ENCODE data around the gene ZNF467. TPM values are rescaled to one million over a fixed set of nuclear protein-coding genes. Genes with fewer than 3 reads are reported as not detected.

The ZNF467 gene
- total and polyA plus RNA-seq, 2 experiments from 2014 or later: 0.10 to 0.40 TPM

GRCh38 chr7:149772241-149772955 is 990 bp downstream of the ZNF467 start:
- no peaks in the 10 kb centered on the region for H3F3A ChIP-seq (replicated peaks; ENCODE audit: low read depth)
- no peaks in the 10 kb centered on the region for H3K9me3 Mint-ChIP-seq
- peak; percentile 13 for ATAC-seq
- peaks cover 62% of the 10 kb centered on the region for H3K27me3 Mint-ChIP-seq (ENCODE audit: insufficient read depth, low read depth, poor library complexity)
- no peaks in the 10 kb centered on the region for H3K79me2 ChIP-seq (replicated peaks; ENCODE audit: insufficient read depth)
- H3K4me3 ChIP-seq: peak overlapping the region; percentile 73
- DNase-seq (ENCODE audit: low spot score): peak; percentile 75
- H3K4me1 Mint-ChIP-seq: peaks cover 25% of the 10 kb centered on the region
- no peaks in the 10 kb centered on the region for H3K9me2 ChIP-seq (ENCODE audit: insufficient read depth)
- H3K27ac ChIP-seq (ENCODE audit: low read depth): no peak overlapping the region
- H3K27me3 ChIP-seq (ENCODE audit: insufficient read depth): peaks cover 80% of the 10 kb centered on the region
- peak overlapping the region; percentile 68; the same call in 2 of the 3 replicates for H3K4me3 Mint-ChIP-seq
- peaks cover 8% of the 10 kb centered on the region for H3K4me1 ChIP-seq (ENCODE audit: insufficient read depth)
- no peak overlapping the region for H3K27ac Mint-ChIP-seq
- no peaks in the 10 kb centered on the region; the same call in 2 of the 3 replicates for H3K36me3 Mint-ChIP-seq (ENCODE audit: low read depth)
- no peak for TF ChIP-seq ETS1 (IDR thresholded peaks at IDR 0.05)
- TF ChIP-seq ZNF462 (CRISPR knock-in tag; IDR thresholded peaks at IDR 0.05): no peak
- no peak for TF ChIP-seq CTCF (conservative IDR thresholded peaks at IDR 0.05; ENCODE audit: low read depth in 2 of 2)
- TF ChIP-seq NANOG (IDR thresholded peaks at IDR 0.05; ENCODE audit: borderline replicate concordance): no peak
- no peak for TF ChIP-seq ZNF114 (CRISPR knock-in tag; IDR thresholded peaks at IDR 0.05)
- TF ChIP-seq JUNB (IDR thresholded peaks at IDR 0.05; ENCODE audit: unreplicated experiment): no peak
- TF ChIP-seq EZH2phosphoT487 (IDR thresholded peaks at IDR 0.05; ENCODE audit: unreplicated experiment): no peak
- TF ChIP-seq POLR2AphosphoS5 (IDR thresholded peaks at IDR 0.05; ENCODE audit: low read depth): no peak
- TF ChIP-seq CREB1 (CRISPR knock-in tag; IDR thresholded peaks at IDR 0.05; ENCODE audit: low read depth): no peak
- no peak for TF ChIP-seq ZNF331 (CRISPR knock-in tag; IDR thresholded peaks at IDR 0.05; ENCODE audit: low read depth)
- TF ChIP-seq REST (IDR thresholded peaks at IDR 0.05; ENCODE audit: unreplicated experiment): no peak
- TF ChIP-seq STAT1 (IDR thresholded peaks at IDR 0.05; ENCODE audit: unreplicated experiment): no peak
- TF ChIP-seq EZH2 (IDR thresholded peaks at IDR 0.05; ENCODE audit: low read depth, unreplicated experiment): no peak
- peaks cover 15% of the 10 kb centered on the region; the same call in 1 of the 2 replicates for H4K20me1 ChIP-seq (replicated peaks; ENCODE audit: insufficient read depth)
- no peak overlapping the region for H2AFZ ChIP-seq
- H3K4me2 ChIP-seq: peak overlapping the region; percentile 86
- H3K36me3 ChIP-seq (ENCODE audit: insufficient read depth): no peaks in the 10 kb centered on the region
